ENCODE data around the gene PARM1.

- TF ChIP-seq CTCF (IDR thresholded peaks at IDR 0.05) (no peak), POLR2A (IDR thresholded peaks at IDR 0.05) (no peak)
Observed at GRCh38 chr4:74906771-74907170, 26.1 kb upstream of the PARM1 start.

Data from Peyer's patch (tissue), 4 donors.